ENCODE results near the gene FBXO41.

DNA sequence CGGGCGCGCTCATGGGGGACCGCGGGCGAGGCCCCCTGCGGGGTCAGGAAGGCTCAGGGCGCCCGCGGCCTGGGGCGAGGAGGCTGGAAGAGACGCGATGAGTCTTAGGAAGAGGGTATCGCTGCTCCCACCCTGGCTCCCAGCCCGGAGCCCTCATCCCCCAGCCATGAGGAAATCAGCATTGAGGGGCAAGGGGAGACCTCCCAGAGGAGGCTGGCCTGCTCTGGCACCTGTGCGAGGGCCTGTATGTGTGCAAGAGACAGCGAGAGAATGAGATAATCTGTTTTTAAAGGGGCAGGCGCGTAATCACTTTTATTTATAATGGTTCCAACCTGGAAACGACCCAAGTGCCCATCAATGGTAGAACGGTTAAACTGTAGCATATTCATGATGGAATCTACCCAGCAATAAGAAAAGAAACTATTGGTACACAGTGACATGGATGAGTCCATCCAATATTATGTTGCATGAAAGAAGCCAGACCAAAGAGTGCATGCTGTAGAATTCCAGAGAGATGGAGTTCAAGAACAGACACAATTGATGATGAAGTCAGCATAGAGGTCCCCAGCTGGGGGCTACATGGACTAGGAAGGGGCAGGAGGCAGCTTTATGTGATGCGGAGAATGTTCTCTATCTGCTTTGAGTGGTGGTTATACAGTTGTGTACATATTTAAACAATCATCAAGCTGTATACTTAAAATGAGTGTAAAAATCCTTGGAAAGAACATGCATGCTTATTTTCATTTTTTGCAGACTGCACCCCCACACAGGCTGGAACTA, 14.4 kb downstream of the FBXO41 start:
- TF ChIP-seq POLR2A (IDR thresholded peaks at IDR 0.05; ENCODE audit: low read depth, low read length) (no peak), POLR2AphosphoS5 (IDR thresholded peaks at IDR 0.05; ENCODE audit: low read depth, low read length) (no peak), TAF1 (IDR thresholded peaks at IDR 0.05; ENCODE audit: low read depth, low read length) (no peak), POU2F2 (IDR thresholded peaks at IDR 0.05; ENCODE audit: low read depth, low read length) (no peak), SPI1 (IDR thresholded peaks at IDR 0.05; ENCODE audit: low read depth, low read length) (no peak)

All from GM12891 (cell line).